Stimulated activated CD4-positive, alpha-beta T cell treated with anti-CD3 and anti-CD28 coated beads, Interleukin-2, amount 100 ng/mL, for 48 hours (primary cell): Measurements from ENCODE around the gene DPY19L3.
A peak's percentile ranks its signal among the peaks of the same experiment; 100 is the strongest.
"Not testable (repeated sequence)": the region's sequence is repeated elsewhere in the genome, so short reads cannot be mapped to it uniquely, and the experiment has no call there.

Experiments used
- DNase-seq, 2 donors: peaks; one replicate each; pipeline ENCODE4 v3.0.0-alpha.2; 2020

DPY19L3 gene

GRCh38 chr19:32396046-32396652 is 9.4 kb upstream of the DPY19L3 start:
- no peak for DNase-seq

- no peak for DNase-seq
Observed at GRCh38 chr19:32397671-32398101, 7.9 kb upstream of the DPY19L3 start.

DNA sequence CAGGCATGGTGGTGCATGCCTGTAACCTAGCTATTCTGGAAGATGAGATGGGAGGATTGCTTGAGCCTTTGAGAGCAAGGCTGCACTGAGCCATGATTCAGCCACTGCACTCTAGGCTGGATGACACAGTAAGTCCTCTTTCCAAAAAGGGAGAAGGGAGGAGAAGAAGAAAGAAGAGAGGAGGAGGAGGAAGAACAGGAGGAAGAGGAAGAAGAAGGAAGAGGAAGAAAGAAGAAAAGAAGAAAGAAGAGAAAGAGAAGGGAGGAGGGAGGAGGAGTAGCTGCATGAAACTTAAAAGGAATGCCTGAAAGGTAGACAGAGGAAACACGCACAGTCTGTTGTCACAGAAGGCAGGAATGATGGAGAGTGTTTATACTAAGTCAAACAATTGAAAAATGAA is 3.6 kb upstream of the DPY19L3 start:
- no peak for DNase-seq

- DNase-seq: no peak
Observed at GRCh38 chr19:32403291-32403995, 2.1 kb upstream of the DPY19L3 start.

GRCh38 chr19:32404213-32404932 is 1.2 kb upstream of the DPY19L3 start:
- DNase-seq: no peak

- DNase-seq: peak in 1 of 2 donors; percentile 13
Observed at GRCh38 chr19:32404933-32405430, 588 bp upstream of the DPY19L3 start.

GRCh38 chr19:32406161-32407003 is 812 bp downstream of the DPY19L3 start:
- DNase-seq: no peak

DNA sequence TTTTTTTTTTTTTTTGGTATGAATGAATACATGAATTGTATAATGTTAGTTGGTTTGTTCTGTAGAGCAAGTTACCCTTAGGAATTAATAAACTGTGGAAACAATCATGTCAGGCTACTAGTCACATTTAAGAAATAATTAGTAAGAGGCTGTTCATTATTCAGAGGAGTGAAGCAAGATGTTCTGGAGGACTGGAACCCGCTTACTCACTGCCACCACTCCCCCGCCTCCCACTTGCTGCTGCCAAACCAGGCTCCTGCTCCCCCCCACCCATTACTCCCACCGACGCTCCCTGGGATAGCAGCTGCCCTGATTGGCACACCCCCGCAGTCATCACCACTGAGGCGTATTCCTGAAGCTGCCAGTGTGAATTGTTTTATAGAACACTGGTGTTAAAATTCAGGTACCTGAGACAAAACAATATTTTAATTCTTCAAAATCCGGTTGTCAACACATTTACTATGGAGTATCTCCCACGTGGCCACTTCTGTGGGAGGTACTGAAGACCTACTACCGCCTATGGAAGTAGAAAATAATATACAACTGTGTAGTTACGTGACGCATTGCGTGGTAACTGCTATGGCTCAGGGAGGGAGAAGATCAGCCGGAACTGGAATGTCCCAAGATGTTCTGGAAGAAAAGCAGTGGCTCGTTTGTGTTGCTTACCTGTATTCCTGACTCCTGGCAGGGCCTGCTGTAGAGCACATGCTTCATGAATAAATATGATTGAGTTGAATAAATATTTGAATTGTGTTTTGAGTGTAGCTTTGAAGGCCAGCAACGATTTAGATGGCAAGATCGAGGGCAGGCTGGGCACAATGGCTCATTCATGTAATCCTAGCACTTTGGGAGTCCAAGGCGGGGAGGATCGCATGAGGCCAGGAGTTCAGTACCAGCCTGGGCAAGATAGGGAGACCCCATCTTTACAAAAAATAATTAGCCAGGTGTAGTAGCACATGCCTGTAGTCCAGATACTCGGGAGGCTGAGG is 1.7 kb downstream of the DPY19L3 start:
- no peak for DNase-seq

DNA sequence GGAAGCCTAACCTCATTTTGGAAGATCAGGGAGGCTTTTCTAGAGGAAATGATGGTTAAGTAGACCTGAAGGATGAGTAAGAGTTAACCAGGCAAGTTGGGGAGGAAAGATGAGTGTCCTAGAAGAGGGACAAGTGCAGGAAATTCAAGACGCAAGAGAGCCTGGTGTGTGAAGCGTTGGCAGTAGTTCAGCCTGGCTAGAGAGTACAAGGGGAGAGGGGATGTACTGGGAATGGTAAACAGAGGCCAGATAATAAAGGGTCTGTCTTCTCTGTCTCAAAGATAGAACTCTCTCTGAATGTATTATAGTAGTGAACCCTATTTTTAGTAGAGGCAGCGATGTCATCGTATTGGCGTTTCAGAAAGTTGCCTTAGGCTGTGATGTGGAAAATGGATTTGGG is 9.7 kb downstream of the DPY19L3 start:
- no peak for DNase-seq

DNA sequence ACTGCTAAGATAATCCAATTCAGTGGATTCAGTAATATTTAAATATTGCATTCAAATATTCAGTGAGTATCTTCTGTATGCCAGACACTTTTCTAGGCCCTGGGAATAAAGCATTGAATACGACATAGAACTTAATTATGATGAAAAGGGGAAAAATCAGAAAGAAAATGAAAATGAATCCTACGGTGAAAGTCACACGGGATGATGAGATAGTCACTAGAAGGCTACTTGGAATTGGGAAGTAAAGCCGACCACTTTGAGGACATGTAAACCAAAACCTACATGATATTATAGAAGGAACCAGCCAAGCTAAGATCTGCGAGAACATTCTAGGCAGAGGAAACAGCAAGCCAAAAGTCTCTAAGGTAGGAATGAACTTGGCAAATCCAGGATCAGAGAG is 10.1 kb downstream of the DPY19L3 start:
- DNase-seq: no peak

- no peak for DNase-seq
Observed at GRCh38 chr19:32416749-32417456, 11.3 kb downstream of the DPY19L3 start.

DNA sequence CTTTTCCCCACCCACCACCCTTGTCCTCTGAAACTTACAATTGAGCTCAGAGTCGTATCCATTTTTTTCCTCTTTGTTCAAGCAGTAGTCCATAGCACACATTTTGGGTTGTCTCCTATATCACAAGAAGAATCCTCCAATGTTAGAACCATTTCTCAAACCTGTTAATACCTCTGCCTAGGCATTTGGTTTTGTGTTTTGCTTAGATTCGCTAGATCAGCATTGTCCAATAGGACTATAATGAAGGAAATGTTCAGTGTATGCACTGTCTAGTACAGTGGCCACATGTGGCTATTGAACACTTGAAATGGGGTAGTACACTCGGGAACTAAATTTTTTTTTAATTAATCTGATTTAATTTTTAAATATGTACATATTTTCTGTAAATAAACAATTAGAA is 12.6 kb downstream of the DPY19L3 start:
- DNase-seq: no peak

GRCh38 chr19:32421589-32422361 is 16.2 kb downstream of the DPY19L3 start:
- DNase-seq: no peak

GRCh38 chr19:32422435-32422834 is 16.9 kb downstream of the DPY19L3 start:
- DNase-seq: no peak

DNA sequence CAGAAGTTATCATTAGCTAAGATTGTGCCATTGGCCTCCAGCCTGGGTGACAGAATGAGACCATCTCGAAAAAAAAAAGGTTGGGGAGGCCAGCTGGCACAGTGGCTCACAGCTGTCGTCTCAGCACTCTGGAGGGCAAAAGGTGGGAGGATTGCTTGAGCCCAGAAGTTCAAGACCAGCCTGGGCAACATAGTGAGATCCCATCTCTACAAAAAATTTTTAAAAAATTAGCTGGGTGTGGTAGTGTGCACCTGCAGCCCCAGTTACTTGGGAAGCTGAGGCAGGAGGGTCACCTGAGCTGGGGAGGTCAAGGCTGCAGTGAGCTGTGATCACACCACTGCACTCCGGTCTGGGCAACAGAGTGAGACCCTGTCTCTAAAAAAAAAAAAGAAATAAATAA is 18.4 kb downstream of the DPY19L3 start:
- not testable (repeated sequence) for DNase-seq

DNA sequence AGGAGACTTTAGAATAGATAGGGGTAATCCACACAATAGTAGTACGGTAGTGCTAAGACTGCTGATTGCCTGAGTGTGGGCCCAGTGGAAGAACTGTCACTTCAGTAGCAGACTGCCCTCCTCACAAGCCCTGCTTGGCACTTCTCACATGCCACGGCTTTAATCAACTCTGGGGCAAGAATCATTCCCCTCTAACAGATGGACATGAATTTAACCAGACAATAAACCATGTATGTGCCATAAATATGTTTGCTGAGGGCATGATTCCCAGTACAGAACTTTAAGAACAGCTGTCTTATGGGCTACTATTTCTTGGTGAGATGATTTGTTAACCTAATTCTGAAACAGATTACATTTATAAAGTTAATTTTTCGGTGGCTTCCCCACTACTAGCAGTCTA is 22.0 kb downstream of the DPY19L3 start:
- no peak for DNase-seq

GRCh38 chr19:32436692-32437091 is 31.1 kb downstream of the DPY19L3 start:
- DNase-seq: no peak

DNA sequence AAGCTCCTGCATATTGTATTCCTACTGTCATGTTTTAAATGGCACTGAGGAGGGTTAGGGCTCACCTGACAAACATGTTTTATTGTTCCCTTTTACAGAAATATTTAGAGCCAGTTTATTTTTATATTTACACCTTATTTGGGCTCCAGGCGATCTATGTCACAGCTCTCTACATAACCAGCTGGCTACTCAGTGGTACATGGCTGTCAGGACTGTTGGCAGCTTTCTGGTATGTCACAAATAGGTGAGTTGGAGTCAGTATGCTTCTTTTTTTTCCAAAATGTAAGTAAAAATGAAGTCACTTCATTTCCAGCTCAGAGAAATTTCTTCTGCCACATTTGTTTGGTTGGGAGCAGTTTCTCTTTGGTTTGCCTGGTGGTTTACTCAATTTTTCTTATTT is 31.5 kb downstream of the DPY19L3 start:
- no peak for DNase-seq

- DNase-seq: no peak
Observed at GRCh38 chr19:32438751-32439150, 33.2 kb downstream of the DPY19L3 start.

DNA sequence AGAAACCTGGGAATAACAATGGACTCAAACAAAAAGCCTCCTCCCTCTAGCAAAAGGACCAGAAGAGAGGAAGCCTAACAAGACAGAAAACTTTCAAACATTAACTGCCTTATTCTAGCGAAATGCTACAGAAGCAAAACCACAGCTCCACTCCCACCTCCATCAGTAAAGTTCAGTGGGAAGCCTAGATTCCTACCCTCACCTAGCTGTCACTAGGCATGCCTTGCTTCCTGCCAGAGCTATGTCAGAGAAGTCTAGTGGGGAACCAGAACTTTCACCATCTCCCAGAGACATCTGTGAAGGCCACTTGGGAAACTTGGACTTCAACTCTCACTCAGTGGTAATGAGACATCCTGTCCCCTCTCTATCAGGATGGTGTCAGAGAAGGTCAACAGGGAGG is 37.1 kb downstream of the DPY19L3 start:
- no peak for DNase-seq
